ENCODE measurements around the gene DSCAML1. TPM values are rescaled to one million over a fixed set of nuclear protein-coding genes. Genes with fewer than 3 reads are reported as not detected.

DSCAML1 gene
- total RNA-seq, 1 experiment from 2014 or later = not detected

DNA sequence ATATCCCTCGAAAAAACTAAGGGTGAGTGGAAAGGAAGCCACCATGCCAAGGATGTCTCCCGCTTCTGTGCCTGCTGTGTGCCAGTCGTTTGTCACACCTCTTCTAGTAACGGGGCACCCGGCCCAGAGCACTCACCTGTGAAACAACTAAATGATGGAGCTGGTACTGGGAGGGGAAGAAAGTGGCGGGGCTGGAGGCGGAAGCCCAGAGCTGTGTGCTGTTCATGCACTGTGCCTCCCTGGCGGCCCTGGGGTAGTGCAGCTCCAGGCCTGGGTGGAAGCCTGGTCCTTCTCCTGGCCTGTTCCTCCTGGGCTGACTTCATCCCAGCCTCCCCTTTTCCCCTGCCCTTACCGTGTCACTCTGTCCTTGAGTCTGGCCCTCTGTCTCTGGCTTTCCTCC lies 339.2 kb downstream of the DSCAML1 start:
- Histone ChIP-seq H3K27ac (ENCODE audit: low read depth, low read length) (no peak overlapping the region), H2AFZ (ENCODE audit: low read depth, low read length, poor library complexity, severe bottlenecking) (no peak overlapping the region), H3K9me3 (ENCODE audit: control insufficient read depth in 1 of 2, insufficient read depth in 1 of 2, low read depth in 1 of 2, low read length in 2 of 2) (no peaks in the 10 kb centered on the region), H4K20me1 (ENCODE audit: insufficient read depth) (no peaks in the 10 kb centered on the region), H3K9ac (ENCODE audit: low read length) (no peak overlapping the region), H3K79me2 (ENCODE audit: insufficient read depth, low read length) (no peaks in the 10 kb centered on the region), H3K4me2 (ENCODE audit: low read length) (no peak overlapping the region), H3K4me3 (replicated peaks in 1 of 2; ENCODE audit: low read depth in 1 of 2, low read length in 2 of 2) (no peak overlapping the region), H3K36me3 (ENCODE audit: control insufficient read depth in 1 of 2, insufficient read depth in 2 of 2, low read length in 2 of 2) (no peaks in the 10 kb centered on the region), H3K27me3 (ENCODE audit: insufficient read depth, low read length) (no peaks in the 10 kb centered on the region), H3K4me1 (ENCODE audit: control insufficient read depth in 1 of 2, insufficient read depth in 2 of 2, low read length in 2 of 2) (no peaks in the 10 kb centered on the region), H3K9me2 (ENCODE audit: insufficient read depth) (no peaks in the 10 kb centered on the region)
- ChIA-PET POLR2A (no interaction called here), RAD21 (ENCODE audit: low non-redundant PET in 1 of 2, low total read pairs in 2 of 2, uncharacterized antibody in 2 of 2, unreplicated experiment in 2 of 2) (no interaction called here), CTCF (no interaction called here)
- DNase-seq (ENCODE audit: low read depth, low spot score) (no peak), ATAC-seq (no peak)
- intact Hi-C loops (cut with micrococcal nuclease) = no loop called here
- TF ChIP-seq SRF (IDR thresholded peaks at IDR 0.05; ENCODE audit: low read depth) = no peak
- no peak for TF ChIP-seq CBX3 (IDR thresholded peaks at IDR 0.05; ENCODE audit: low read depth)
- TF ChIP-seq FOSL1 (IDR thresholded peaks at IDR 0.05; ENCODE audit: low read depth) = no peak
- TF ChIP-seq, protein P1, sequence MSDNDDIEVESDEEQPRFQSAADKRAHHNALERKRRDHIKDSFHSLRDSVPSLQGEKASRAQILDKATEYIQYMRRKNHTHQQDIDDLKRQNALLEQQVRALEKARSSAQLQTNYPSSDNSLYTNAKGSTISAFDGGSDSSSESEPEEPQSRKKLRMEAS (IDR thresholded peaks at IDR 0.05) = no peak
- no peak for TF ChIP-seq RAD21 (IDR thresholded peaks at IDR 0.05; ENCODE audit: low read depth)
- TF ChIP-seq ATF3 (IDR thresholded peaks at IDR 0.05) = no peak
- no peak for TF ChIP-seq CEBPB (IDR thresholded peaks at IDR 0.05; ENCODE audit: low read depth)
- TF ChIP-seq EGR1 (IDR thresholded peaks at IDR 0.05; ENCODE audit: low read depth) = no peak
- TF ChIP-seq POLR2AphosphoS5 (IDR thresholded peaks at IDR 0.05; ENCODE audit: low read depth, low read length) = no peak
- no peak for TF ChIP-seq YY1 (IDR thresholded peaks at IDR 0.05; ENCODE audit: extremely low read depth, insufficient replicate concordance, low read depth, low read length)
- no peak for TF ChIP-seq TCF7L2 (IDR thresholded peaks at IDR 0.05; ENCODE audit: borderline replicate concordance, extremely low read depth, insufficient read depth, insufficient read length)
- TF ChIP-seq ZFX (IDR thresholded peaks at IDR 0.05) = no peak
- TF ChIP-seq SP1 (IDR thresholded peaks at IDR 0.05; ENCODE audit: low read depth) = no peak
- TF ChIP-seq EZH2phosphoT487 (IDR thresholded peaks at IDR 0.05; ENCODE audit: borderline replicate concordance) = no peak
- no peak for TF ChIP-seq JUND (IDR thresholded peaks at IDR 0.05)
- no peak for TF ChIP-seq POLR2A (IDR thresholded peaks at IDR 0.05; ENCODE audit: borderline replicate concordance, extremely low read depth, insufficient read depth, insufficient read length)
- no peak for TF ChIP-seq ZBTB33 (IDR thresholded peaks at IDR 0.05; ENCODE audit: extremely low read depth, insufficient replicate concordance, low read length)
- no peak for TF ChIP-seq SIN3A (IDR thresholded peaks at IDR 0.05; ENCODE audit: low read depth)
- TF ChIP-seq ELF1 (IDR thresholded peaks at IDR 0.05; ENCODE audit: borderline replicate concordance, low read depth) = no peak
- no peak for TF ChIP-seq CTCF (IDR thresholded peaks at IDR 0.05 in 2 of 3, conservative IDR thresholded peaks at IDR 0.05 in 1 of 3; ENCODE audit: borderline replicate concordance in 1 of 3, insufficient read depth in 1 of 3, low read depth in 2 of 3, low read length in 2 of 3)
- no TSS peak for BruUV-seq (replicated peaks)

Data from HCT116 (cell line).